Liver (tissue), 9 donors: Measurements from ENCODE around the gene C6orf89. TPM values are rescaled to one million over a fixed set of nuclear protein-coding genes. Genes with fewer than 3 reads are reported as not detected.

ENCODE experiments used
- DNase-seq: peaks from one replicate; pipeline ENCODE4 v3.0.0-alpha.2; 2017; ENCODE audit warnings: low spot score
- H3K27ac ChIP-seq, 2 donors: one replicate each; pipeline ENCODE4 v1.7.0; 2013; ENCODE audit warnings: inconsistent platforms in 2 of 2, low read length in 2 of 2, control low read depth in 1 of 2, low read depth in 1 of 2, mild to moderate bottlenecking in 1 of 2
- H3K27me3 ChIP-seq, 4 donors: one replicate each; pipeline versions ENCODE4 v1.6.1 to v1.7.0; 2013; ENCODE audit warnings: low read length in 3 of 4, inconsistent platforms in 1 of 4, mild to moderate bottlenecking in 1 of 4, moderate library complexity in 1 of 4; ENCODE audit not compliant: control insufficient read depth in 4 of 4, insufficient read depth in 4 of 4
- H3K36me3 ChIP-seq, 4 donors: one replicate each; pipeline versions ENCODE4 v1.6.1 to v1.7.0; 2013; ENCODE audit warnings: low read length in 3 of 4, mild to moderate bottlenecking in 3 of 4, low read depth in 1 of 4, moderate library complexity in 1 of 4; ENCODE audit not compliant: control insufficient read depth in 4 of 4, insufficient read depth in 3 of 4
- H3K4me1 ChIP-seq, 4 donors: one replicate each; pipeline versions ENCODE4 v1.6.1 to v1.7.0; 2013; ENCODE audit warnings: low read length in 3 of 4, mild to moderate bottlenecking in 3 of 4, moderate library complexity in 1 of 4; ENCODE audit not compliant: control insufficient read depth in 4 of 4, insufficient read depth in 4 of 4
- H3K4me3 ChIP-seq, 3 donors: one replicate each; pipeline versions ENCODE4 v1.6.1 to v1.7.0; 2013; ENCODE audit warnings: low read length in 3 of 3, control low read depth in 1 of 3, low read depth in 1 of 3, mild to moderate bottlenecking in 1 of 3
- H3K9ac ChIP-seq, 2 donors: one replicate each; pipeline ENCODE4 v1.7.0; 2013; ENCODE audit warnings: low read length in 2 of 2, mild to moderate bottlenecking in 2 of 2, moderate library complexity in 2 of 2, control low read depth in 1 of 2, low read depth in 1 of 2
- H3K9me3 ChIP-seq, 4 donors: one replicate each; pipeline versions ENCODE4 v1.6.1 to v1.7.0; 2013; ENCODE audit warnings: low read length in 3 of 4; ENCODE audit not compliant: control insufficient read depth in 4 of 4
- EGR1 ChIP-seq, 2 donors: IDR thresholded peaks; 2 replicates each; pipeline ENCODE4 v1.6.1; 2016 to 2018; ENCODE audit warnings: antibody characterized with exemption in 2 of 2, low read depth in 2 of 2
- FOXA1 ChIP-seq: IDR thresholded peaks from 2 replicates; pipeline ENCODE4 v1.6.1; 2016; ENCODE audit warnings: antibody characterized with exemption
- FOXA2 ChIP-seq: IDR thresholded peaks from 2 replicates; pipeline ENCODE4 v1.6.1; 2016; ENCODE audit warnings: antibody characterized with exemption
- GABPA ChIP-seq, 2 donors: IDR thresholded peaks in 1 of 2; conservative IDR thresholded peaks in 1 of 2; 2 replicates each; pipeline ENCODE4 v1.6.1; 2016; ENCODE audit warnings: antibody characterized with exemption in 2 of 2, mild to moderate bottlenecking in 1 of 2, moderate library complexity in 1 of 2
- HNF4A ChIP-seq, 2 donors: conservative IDR thresholded peaks; 2 replicates each; pipeline ENCODE4 v1.6.1; 2016; ENCODE audit warnings: antibody characterized with exemption in 2 of 2, mild to moderate bottlenecking in 2 of 2
- HNF4G ChIP-seq: IDR thresholded peaks from 2 replicates; pipeline ENCODE4 v1.6.1; 2016; ENCODE audit warnings: antibody characterized with exemption
- JUND ChIP-seq, 2 donors: IDR thresholded peaks; 2 replicates each; pipeline ENCODE4 v1.6.1; 2016; ENCODE audit warnings: antibody characterized with exemption in 2 of 2
- NR2F2 ChIP-seq: IDR thresholded peaks from 2 replicates; pipeline ENCODE4 v1.6.1; 2016; ENCODE audit warnings: antibody characterized with exemption
- RAD21 ChIP-seq, 2 donors: IDR thresholded peaks; 2 replicates each; pipeline ENCODE4 v1.6.1; 2016; ENCODE audit warnings: antibody characterized with exemption in 2 of 2, mild to moderate bottlenecking in 2 of 2
- RXRA ChIP-seq, 2 donors: IDR thresholded peaks; 2 replicates each; pipeline ENCODE4 v1.6.1; 2017 to 2018; ENCODE audit warnings: antibody characterized with exemption in 2 of 2, mild to moderate bottlenecking in 1 of 2
- SP1 ChIP-seq: IDR thresholded peaks from 2 replicates; pipeline ENCODE4 v1.6.1; 2018; ENCODE audit warnings: antibody characterized with exemption, mild to moderate bottlenecking
- TAF1 ChIP-seq: conservative IDR thresholded peaks from 2 replicates; pipeline ENCODE4 v1.6.1; 2016; ENCODE audit warnings: antibody characterized with exemption, mild to moderate bottlenecking
- YY1 ChIP-seq: IDR thresholded peaks from 2 replicates; pipeline ENCODE4 v1.6.1; 2016; ENCODE audit warnings: antibody characterized with exemption, mild to moderate bottlenecking
- ZBTB33 ChIP-seq: IDR thresholded peaks from 2 replicates; pipeline ENCODE4 v1.6.1; 2016; ENCODE audit warnings: antibody characterized with exemption
- WGBS: extraction: QIAGEN DNeasy Blood & Tissue Kit; methylation state at CpG from one replicate; pipeline ENCODE4 v1.1.7; 2013; 5-methylcytosine and 5-hydroxymethylcytosine counted together
- polyA plus RNA-seq, 2 donors: library from polyadenylated mRNA; stranded (reverse) in 1 of 2; unstranded in 1 of 2; fragments of 200-250 nt in 1 of 2; fragments of >200 nt in 1 of 2; fragmentation: Nextera tagmentation in 1 of 2; extraction: Ambion mirVana in 1 of 2; gene quantifications; one replicate each; pipeline versions ENCODE4 v1.2.1 to v1.2.3, GENCODE V29; 2013 to 2015
- total RNA-seq, 2 donors: library from RNA; depleted of rRNA; stranded (reverse); fragments of >200 nt; gene quantifications; one replicate each; pipeline ENCODE4 v1.2.3, GENCODE V29; 2014
- TF ChIP-seq, protein P1 (sequence below): fragments of 150-350 bp; IDR thresholded peaks from 2 replicates; pipeline ENCODE4 v1.5.1; 2017; ENCODE audit warnings: improper control_type of control experiment, low read depth, low read length; ENCODE audit not compliant: missing input control
- TF ChIP-seq, protein P2 (sequence below): IDR thresholded peaks from 2 replicates; pipeline ENCODE4 v1.6.1; 2016; ENCODE audit warnings: antibody characterized with exemption
- TF ChIP-seq, protein P3 (sequence below): IDR thresholded peaks from 2 replicates; pipeline ENCODE4 v1.6.1; 2016; ENCODE audit warnings: antibody characterized with exemption, mild to moderate bottlenecking
- TF ChIP-seq, protein P4 (sequence below): IDR thresholded peaks from 2 replicates; pipeline ENCODE4 v1.6.1; 2016; ENCODE audit warnings: antibody characterized with exemption
- donor health status: healthy.
- donor health status: healthy.
- donor health status: healthy.
- donor health status: healthy.
- donor health status: healthy.

C6orf89 gene
- total and polyA plus RNA-seq, 4 donors = 14.0 to 27.2 (median 21.0) TPM

- H3K4me1 ChIP-seq = peaks cover 0 to 10% (median 6%) of the 10 kb centered on the region in 4 donors
- no peak for DNase-seq
- no peak overlapping the region for H3K9ac ChIP-seq
- H3K36me3 ChIP-seq = peaks cover 4 to 39% (median 20%) of the 10 kb centered on the region in 4 donors
- 88% methylated on average over 4 of the region's 4 CpGs for WGBS
- H3K27me3 ChIP-seq = no peaks in the 10 kb centered on the region
- TF ChIP-seq GABPA (IDR thresholded peaks at IDR 0.05 in 1 of 2, conservative IDR thresholded peaks at IDR 0.05 in 1 of 2) (no peak), EGR1 (IDR thresholded peaks at IDR 0.05; ENCODE audit: low read depth in 2 of 2) (no peak)
- H3K9me3 ChIP-seq = no peaks in the 10 kb centered on the region
- no peak overlapping the region for H3K4me3 ChIP-seq
- no peak overlapping the region for H3K27ac ChIP-seq
Measured at GRCh38 chr6:36913082-36913481, 27.3 kb downstream of the C6orf89 start.

DNA sequence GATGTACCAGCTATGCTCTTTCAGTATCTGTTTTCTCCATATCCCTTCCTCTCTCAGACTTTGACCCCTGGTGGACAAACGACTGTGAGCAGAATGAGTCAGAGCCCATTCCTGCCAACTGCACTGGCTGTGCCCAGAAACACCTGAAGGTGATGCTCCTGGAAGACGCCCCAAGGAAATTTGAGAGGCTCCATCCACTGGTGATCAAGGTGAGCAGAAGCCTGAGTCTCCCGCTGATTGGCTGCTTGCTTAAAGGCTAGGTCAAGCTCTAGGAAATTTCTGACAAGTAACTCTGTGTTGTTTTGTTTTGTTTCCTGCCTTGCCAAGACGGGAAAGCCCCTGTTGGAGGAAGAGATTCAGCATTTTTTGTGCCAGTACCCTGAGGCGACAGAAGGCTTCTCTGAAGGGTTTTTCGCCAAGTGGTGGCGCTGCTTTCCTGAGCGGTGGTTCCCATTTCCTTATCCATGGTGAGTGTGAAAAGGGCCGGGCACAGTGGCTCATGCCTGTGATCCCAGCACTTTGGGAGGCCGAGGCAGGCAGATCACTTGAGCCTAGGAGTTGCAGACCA lies 28.6 kb downstream of the C6orf89 start:
- peaks cover 6 to 42% (median 22%) of the 10 kb centered on the region in 4 donors for H3K36me3 ChIP-seq
- no peaks in the 10 kb centered on the region for H3K27me3 ChIP-seq
- TF ChIP-seq FOXA2 (no peak), HNF4G (peak; percentile 87), FOXA1 (no peak), SP1 (peak; percentile 79), EGR1 (IDR thresholded peaks at IDR 0.05; ENCODE audit: low read depth in 2 of 2) (peak in 1 of 2 donors; percentile 27), ZBTB33 (no peak), YY1 (no peak), RAD21 (IDR thresholded peaks at IDR 0.05) (peak; percentile 53 to 64), JUND (IDR thresholded peaks at IDR 0.05) (peak; percentile 97 to 98), TAF1 (no peak), GABPA (IDR thresholded peaks at IDR 0.05 in 1 of 2, conservative IDR thresholded peaks at IDR 0.05 in 1 of 2) (peak in 1 of 2 donors; percentile 65), NR2F2 (peak; percentile 16), HNF4A (conservative IDR thresholded peaks at IDR 0.05) (peak; percentile 92 to 95), RXRA (IDR thresholded peaks at IDR 0.05) (peak; percentile 36)
- TF ChIP-seq, protein P1, sequence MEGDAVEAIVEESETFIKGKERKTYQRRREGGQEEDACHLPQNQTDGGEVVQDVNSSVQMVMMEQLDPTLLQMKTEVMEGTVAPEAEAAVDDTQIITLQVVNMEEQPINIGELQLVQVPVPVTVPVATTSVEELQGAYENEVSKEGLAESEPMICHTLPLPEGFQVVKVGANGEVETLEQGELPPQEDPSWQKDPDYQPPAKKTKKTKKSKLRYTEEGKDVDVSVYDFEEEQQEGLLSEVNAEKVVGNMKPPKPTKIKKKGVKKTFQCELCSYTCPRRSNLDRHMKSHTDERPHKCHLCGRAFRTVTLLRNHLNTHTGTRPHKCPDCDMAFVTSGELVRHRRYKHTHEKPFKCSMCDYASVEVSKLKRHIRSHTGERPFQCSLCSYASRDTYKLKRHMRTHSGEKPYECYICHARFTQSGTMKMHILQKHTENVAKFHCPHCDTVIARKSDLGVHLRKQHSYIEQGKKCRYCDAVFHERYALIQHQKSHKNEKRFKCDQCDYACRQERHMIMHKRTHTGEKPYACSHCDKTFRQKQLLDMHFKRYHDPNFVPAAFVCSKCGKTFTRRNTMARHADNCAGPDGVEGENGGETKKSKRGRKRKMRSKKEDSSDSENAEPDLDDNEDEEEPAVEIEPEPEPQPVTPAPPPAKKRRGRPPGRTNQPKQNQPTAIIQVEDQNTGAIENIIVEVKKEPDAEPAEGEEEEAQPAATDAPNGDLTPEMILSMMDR = peak; percentile 26
- TF ChIP-seq, protein P2, sequence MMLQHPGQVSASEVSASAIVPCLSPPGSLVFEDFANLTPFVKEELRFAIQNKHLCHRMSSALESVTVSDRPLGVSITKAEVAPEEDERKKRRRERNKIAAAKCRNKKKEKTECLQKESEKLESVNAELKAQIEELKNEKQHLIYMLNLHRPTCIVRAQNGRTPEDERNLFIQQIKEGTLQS = peak; percentile 92
- TF ChIP-seq, protein P3, sequence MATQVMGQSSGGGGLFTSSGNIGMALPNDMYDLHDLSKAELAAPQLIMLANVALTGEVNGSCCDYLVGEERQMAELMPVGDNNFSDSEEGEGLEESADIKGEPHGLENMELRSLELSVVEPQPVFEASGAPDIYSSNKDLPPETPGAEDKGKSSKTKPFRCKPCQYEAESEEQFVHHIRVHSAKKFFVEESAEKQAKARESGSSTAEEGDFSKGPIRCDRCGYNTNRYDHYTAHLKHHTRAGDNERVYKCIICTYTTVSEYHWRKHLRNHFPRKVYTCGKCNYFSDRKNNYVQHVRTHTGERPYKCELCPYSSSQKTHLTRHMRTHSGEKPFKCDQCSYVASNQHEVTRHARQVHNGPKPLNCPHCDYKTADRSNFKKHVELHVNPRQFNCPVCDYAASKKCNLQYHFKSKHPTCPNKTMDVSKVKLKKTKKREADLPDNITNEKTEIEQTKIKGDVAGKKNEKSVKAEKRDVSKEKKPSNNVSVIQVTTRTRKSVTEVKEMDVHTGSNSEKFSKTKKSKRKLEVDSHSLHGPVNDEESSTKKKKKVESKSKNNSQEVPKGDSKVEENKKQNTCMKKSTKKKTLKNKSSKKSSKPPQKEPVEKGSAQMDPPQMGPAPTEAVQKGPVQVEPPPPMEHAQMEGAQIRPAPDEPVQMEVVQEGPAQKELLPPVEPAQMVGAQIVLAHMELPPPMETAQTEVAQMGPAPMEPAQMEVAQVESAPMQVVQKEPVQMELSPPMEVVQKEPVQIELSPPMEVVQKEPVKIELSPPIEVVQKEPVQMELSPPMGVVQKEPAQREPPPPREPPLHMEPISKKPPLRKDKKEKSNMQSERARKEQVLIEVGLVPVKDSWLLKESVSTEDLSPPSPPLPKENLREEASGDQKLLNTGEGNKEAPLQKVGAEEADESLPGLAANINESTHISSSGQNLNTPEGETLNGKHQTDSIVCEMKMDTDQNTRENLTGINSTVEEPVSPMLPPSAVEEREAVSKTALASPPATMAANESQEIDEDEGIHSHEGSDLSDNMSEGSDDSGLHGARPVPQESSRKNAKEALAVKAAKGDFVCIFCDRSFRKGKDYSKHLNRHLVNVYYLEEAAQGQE = no peak
- TF ChIP-seq, protein P4, sequence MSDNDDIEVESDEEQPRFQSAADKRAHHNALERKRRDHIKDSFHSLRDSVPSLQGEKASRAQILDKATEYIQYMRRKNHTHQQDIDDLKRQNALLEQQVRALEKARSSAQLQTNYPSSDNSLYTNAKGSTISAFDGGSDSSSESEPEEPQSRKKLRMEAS = no peak
- WGBS = 62% methylated on average over 10 of the region's 10 CpGs
- no peak overlapping the region for H3K9ac ChIP-seq
- H3K4me3 ChIP-seq = no peak overlapping the region
- DNase-seq = no peak
- no peaks in the 10 kb centered on the region for H3K9me3 ChIP-seq
- peaks cover 0 to 10% (median 6%) of the 10 kb centered on the region in 4 donors for H3K4me1 ChIP-seq
- peak overlapping the region in 1 of 2 donors; percentile 36 for H3K27ac ChIP-seq
